ENCODE results near the gene BAK1. TPM values are rescaled to one million over a fixed set of nuclear protein-coding genes. Genes with fewer than 3 reads are reported as not detected.

The BAK1 gene
- total and polyA plus RNA-seq, 2 of the 13 experiments (the other 11 are each of a cell fraction or from before 2014, with no cell fraction given), result 15.0 to 23.8 TPM

- TF ChIP-seq GMEB1 (CRISPR knock-in tag; IDR thresholded peaks at IDR 0.05; ENCODE audit: borderline replicate concordance) (no peak; the same call in 1 of the 2 replicates), SKIL (CRISPR knock-in tag; IDR thresholded peaks at IDR 0.05; ENCODE audit: borderline replicate concordance) (no peak), ZBTB14 (CRISPR knock-in tag; IDR thresholded peaks at IDR 0.05) (no peak), TCF7L2 (IDR thresholded peaks at IDR 0.05; ENCODE audit: low read depth, low read length) (no peak), TCF12 (IDR thresholded peaks at IDR 0.05) (no peak), TCF12 (CRISPR knock-in tag; IDR thresholded peaks at IDR 0.05) (no peak), MED13 (CRISPR knock-in tag; IDR thresholded peaks at IDR 0.05) (no peak), RBAK (CRISPR knock-in tag; IDR thresholded peaks at IDR 0.05) (no peak), NBN (conservative IDR thresholded peaks at IDR 0.05) (no peak), ZNF501 (CRISPR knock-in tag; IDR thresholded peaks at IDR 0.05) (peak; percentile 71), ZNF251 (CRISPR knock-in tag; IDR thresholded peaks at IDR 0.05) (no peak), RFXANK (CRISPR knock-in tag; IDR thresholded peaks at IDR 0.05) (0 out of 2 replicates have a peak, but pooled peaks have one; percentile 72), NKX3-1 (CRISPR knock-in tag; IDR thresholded peaks at IDR 0.05) (no peak), HDAC2 (CRISPR knock-in tag; IDR thresholded peaks at IDR 0.05) (0 out of 2 replicates have a peak, but pooled peaks have one; percentile 44), ZHX2 (IDR thresholded peaks at IDR 0.05; ENCODE audit: low read depth) (no peak), ZHX2 (CRISPR knock-in tag; IDR thresholded peaks at IDR 0.05; ENCODE audit: borderline replicate concordance) (no peak), NONO (IDR thresholded peaks at IDR 0.05) (no peak), NONO (CRISPR knock-in tag; conservative IDR thresholded peaks at IDR 0.05) (0 out of 2 replicates have a peak, but pooled peaks have one; percentile 22), ZNF558 (CRISPR knock-in tag; IDR thresholded peaks at IDR 0.05; ENCODE audit: borderline replicate concordance) (no peak), SRSF4 (IDR thresholded peaks at IDR 0.05; ENCODE audit: low read depth, low read length, poor library complexity, severe bottlenecking) (no peak)
These were observed 5.5 kb upstream of the BAK1 start (continued) for GRCh38 chr6:33585403-33586107.

Data from HepG2 (cell line).